Dedifferentiated amniotic fluid mesenchymal stem cell (primary cell): ENCODE measurements around the gene ITPR2.
"Not testable (repeated sequence)": the region's sequence is repeated elsewhere in the genome, so short reads cannot be mapped to it uniquely, and the experiment has no call there.

Experiments used
- DNase-seq: peaks from one replicate; pipeline ENCODE4 v3.0.0-alpha.2; 2016; ENCODE audit errors: extremely low spot score

The ITPR2 gene

DNA sequence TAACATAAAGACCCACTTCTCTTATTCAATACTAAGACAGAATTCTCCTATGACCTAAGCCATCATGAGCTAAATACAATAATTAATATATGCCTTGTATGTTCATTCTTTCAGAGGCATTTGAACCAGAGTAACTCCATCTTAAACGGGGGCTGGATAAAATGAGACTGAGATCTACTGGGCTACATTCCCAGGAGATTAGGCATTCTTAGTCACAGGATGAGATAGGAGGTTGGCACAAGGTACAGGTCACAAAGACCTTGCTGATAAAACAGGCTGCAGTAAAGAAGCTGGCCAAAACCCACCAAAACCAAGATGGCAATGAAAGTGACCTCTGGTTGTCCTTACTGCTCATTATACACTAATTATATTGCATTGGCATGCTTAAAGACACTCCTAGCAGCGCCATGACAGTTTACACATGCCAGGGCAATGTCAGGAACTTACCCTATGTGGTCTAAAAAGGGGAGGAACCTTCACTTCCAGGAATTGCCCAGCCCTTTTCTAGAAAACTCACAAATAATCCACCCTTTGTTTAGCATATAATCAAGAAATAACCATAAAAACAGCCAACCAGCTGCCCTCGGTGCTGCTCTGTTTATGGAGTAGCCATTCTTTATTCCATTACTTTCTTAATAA lies 376.9 kb downstream of the ITPR2 start:
- no peak for DNase-seq

GRCh38 chr12:26453246-26453645 lies 379.7 kb downstream of the ITPR2 start:
- no peak for DNase-seq

GRCh38 chr12:26452511-26452910 lies 380.5 kb downstream of the ITPR2 start:
- DNase-seq: no peak

- DNase-seq: no peak
Observed at GRCh38 chr12:26451763-26452162, 381.2 kb downstream of the ITPR2 start.

DNA sequence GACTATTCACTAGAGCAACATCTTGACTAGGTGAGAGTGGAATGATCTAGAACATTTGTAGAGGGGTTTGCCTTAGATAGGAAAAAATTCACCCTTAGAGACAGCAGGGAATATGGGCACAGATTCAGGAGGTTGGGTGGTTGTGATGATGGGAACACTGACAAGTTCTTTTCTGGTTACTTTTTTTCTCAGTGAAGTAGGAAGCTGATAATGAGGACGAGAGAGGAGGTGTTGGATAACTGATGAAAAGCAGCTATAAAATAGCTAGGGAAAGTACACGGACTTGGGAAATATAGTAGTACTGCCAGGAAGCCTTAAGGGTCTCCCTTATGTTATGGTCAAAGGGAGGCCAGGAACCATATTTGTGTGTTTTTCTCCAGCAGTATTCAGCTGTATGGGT lies 387.1 kb downstream of the ITPR2 start:
- DNase-seq: no peak

- DNase-seq: no peak
Observed at GRCh38 chr12:26443309-26443708, 389.7 kb downstream of the ITPR2 start.

GRCh38 chr12:26441434-26441833 lies 391.6 kb downstream of the ITPR2 start:
- no peak for DNase-seq

- no peak for DNase-seq
Observed at GRCh38 chr12:26435069-26435404, 398.0 kb downstream of the ITPR2 start.

DNA sequence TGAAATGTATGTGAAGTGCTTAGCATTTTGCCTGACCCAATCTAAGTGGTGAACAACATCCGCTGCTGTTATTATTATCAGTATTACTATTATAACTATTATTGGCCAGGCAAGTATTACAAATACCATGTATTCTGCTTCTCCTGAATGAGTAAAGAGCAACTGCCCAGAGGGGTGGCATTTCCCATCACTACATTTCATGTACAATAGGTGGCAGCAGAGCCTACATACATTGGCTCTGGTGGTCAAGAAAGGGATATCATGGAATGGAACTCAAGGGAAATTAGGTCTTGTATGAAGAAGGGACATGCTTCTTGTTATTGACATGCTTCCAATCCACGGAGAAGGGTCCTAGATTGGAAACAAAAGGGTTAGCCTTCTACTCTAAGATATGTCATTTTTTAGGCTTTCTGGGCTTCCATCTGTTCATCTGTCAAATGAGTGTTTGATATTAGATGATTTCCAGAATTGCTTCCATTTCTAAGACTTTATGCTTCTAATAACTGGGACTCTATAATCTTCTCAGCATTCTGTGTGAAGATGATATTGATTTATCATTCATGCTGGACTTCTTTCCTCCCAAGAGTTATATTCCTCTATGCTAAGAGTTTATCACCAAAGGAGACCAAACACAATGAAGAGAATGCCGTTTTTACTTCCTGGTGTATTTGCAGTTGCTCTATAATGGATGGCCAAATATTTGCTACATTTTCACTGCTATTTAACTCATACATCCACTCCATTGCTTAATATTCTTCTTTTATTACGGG lies 398.5 kb downstream of the ITPR2 start:
- DNase-seq: no peak

GRCh38 chr12:26433701-26434100 lies 399.3 kb downstream of the ITPR2 start:
- not testable (repeated sequence) for DNase-seq

DNA sequence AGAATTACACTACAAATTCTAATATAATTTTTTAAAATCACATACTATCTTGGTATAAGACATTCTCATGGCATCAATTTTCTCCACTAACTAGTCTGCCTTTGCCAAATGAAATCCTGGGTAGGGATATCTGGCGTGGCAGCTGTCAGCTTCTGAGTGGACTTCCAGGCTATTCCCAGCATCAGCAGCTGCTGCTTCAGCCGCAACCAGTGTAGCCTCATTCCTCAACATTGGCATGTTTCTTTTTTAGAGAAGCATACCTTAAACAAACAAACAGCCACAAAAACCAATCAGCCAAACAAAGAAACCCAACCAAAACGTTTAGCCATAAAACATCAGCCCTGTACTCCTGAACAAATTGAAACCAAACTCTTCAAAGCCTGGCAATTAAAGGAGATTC lies 401.8 kb downstream of the ITPR2 start:
- DNase-seq: no peak

- not testable (repeated sequence) for DNase-seq
Observed at GRCh38 chr12:26430596-26430995, 402.4 kb downstream of the ITPR2 start.

- no peak for DNase-seq
Observed at GRCh38 chr12:26429070-26429691, 403.8 kb downstream of the ITPR2 start.

DNA sequence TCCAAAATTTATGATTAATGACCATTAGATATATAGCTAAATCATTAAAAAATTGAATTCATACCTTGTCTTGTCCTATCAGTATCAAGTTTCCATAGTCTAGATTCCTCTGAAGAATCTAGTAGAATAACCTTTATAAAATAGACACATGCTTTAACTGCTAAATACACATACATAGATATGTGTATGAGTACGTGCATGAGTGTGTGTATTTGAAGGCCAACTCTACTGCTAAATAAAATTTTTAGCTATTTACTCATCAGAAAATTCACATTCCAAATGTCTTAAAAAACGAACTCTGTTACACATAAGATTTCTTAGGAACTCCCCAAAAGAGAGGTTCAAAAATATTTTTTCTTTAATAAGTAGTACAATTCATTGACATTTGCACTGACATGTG lies 404.6 kb downstream of the ITPR2 start:
- DNase-seq: no peak

DNA sequence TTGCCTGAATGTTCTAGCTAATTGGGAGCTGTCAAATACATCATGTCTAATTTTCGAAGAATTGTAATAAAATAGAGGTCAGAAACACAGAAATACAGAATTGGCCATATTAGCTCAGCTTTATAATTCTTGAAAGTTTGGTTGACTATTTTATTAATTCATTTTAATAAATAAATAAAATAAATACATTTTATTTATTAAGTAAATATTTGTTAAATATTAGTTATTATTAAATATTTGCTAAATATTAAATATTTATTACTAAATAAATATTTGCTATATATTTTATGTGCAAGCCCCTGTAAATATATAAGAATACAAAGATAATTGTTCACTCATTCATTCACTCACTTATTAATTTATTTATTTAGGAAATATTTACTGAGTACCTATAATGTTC lies 406.3 kb downstream of the ITPR2 start:
- DNase-seq: no peak

GRCh38 chr12:26425587-26426260 lies 407.3 kb downstream of the ITPR2 start:
- DNase-seq: no peak

DNA sequence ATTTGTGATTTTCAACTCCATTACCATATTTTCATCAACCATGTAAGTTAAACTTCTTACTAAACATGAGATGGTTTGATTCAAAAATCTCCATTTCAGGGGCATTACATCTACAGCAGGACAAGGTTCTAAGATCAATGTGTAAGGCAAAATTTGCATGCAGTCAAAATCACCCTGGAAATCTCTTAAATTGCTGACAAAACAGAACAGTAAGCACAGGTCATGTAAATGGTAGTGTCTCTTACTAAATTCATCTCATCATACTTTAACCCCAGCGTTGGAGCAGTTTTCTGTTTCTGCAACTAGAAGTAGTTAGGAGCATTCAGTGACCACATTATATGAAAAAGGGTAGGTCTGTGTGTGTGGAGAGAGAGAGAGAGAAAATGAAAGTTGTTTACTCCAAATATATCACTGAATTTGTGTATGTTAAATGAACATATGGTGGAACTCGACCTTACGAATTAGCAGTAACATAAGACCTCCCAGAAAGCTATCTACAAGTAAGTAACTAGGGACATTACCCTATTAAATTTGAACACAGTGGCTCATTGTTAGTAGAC lies 410.1 kb downstream of the ITPR2 start:
- no peak for DNase-seq

GRCh38 chr12:26416550-26416949 lies 416.4 kb downstream of the ITPR2 start:
- no peak for DNase-seq

DNA sequence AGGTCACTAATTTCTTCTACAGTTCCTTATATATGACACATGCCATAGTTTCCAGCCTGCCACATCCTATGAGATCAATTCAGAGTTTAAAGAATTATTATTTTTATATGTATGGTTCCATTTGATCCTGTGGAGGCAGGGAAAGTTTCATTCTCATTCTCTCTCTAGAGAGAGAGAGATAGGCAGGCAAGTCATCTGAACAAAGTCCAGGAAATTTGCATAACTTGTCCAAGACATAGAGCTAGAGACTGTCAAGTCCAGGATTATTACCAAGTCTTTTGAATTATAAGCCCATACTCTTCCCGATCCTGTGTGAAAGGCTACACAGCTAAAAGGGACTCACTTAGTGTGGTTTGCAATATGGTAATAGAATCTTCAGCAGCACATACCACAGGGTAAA lies 422.3 kb downstream of the ITPR2 start:
- DNase-seq: no peak

DNA sequence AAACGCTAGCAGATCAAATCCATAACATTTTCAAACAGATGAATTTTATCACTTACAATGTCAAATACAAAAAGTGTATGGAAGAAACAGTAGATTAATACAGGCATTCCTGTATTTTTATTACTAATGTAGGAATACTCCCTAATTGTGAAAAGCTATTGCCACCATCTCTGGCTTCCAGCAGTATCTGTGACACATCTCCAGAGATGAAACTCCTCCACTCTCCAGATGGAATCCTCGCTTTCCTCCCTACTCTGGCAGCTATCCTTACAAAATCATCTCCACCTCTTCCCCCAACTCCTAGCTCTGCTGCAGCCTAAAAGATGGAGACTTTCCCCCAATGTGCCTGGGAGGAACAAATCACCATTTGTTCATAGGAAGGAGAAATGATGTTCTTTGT lies 426.2 kb downstream of the ITPR2 start:
- DNase-seq: no peak

DNA sequence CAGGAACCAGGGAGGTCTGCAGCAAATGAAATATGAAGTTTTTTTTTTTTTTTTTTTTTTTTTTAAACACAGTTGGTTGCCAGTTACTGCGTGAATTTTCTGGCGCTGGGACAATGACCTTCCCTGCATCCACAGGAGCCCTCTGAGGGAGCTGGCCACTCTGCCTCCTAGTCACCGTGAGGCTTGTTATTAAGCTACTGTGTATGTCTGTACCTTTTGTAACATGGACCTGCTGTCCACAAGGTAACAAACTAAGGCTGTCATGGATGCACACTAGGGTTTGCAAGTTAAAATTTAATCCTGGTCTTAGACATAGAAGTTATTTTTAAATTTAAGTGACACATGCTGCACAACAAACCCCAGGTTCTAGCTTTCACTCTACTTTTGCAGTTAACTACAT lies 426.6 kb downstream of the ITPR2 start:
- no peak for DNase-seq

GRCh38 chr12:26403601-26404000 lies 429.4 kb downstream of the ITPR2 start:
- no peak for DNase-seq
